Common myeloid progenitor, CD34-positive (primary cell): ENCODE measurements around the gene GIT2.

ENCODE experiments used
- CTCF ChIA-PET: fragments of 350-600 bp; sonication (Branson Sonifier 250); formaldehyde crosslinking; loops from one replicate; lab custom pipeline; 2021; ENCODE audit warnings: antibody characterized with exemption; lab: Charles Lee
- POLR2A ChIA-PET: fragments of 350-600 bp; sonication (Branson Sonifier 250); formaldehyde crosslinking; loops from one replicate; lab custom pipeline; 2021; ENCODE audit warnings: antibody characterized with exemption; lab: Charles Lee
- DNase-seq, 3 donors: peaks; one replicate each; pipeline versions ENCODE4 v3.0.0 to v3.0.0-alpha.2; 2013
- H3K27ac ChIP-seq, 2 experiments: 1 replicate in 1 of 2; 2 replicates in 1 of 2; pipeline ENCODE4 v1.7.0; 2013; ENCODE audit warnings: inconsistent platforms in 2 of 2, low read length in 2 of 2, mild to moderate bottlenecking in 2 of 2, low read depth in 1 of 2, moderate library complexity in 1 of 2; ENCODE audit not compliant: severe bottlenecking in 2 of 2, insufficient read depth in 1 of 2, poor library complexity in 1 of 2
- H3K27me3 ChIP-seq, 5 experiments: replicated peaks in 2 of 5; 1 replicate in 3 of 5; 2 replicates in 2 of 5; pipeline versions ENCODE4 v1.6.1 to v1.7.0; 2013; ENCODE audit warnings: low read length in 4 of 5, mild to moderate bottlenecking in 2 of 5, moderate library complexity in 2 of 5, inconsistent platforms in 1 of 5; ENCODE audit not compliant: insufficient read depth in 5 of 5, control insufficient read depth in 4 of 5
- H3K36me3 ChIP-seq, 4 experiments: 1 replicate in 2 of 4; 2 replicates in 2 of 4; pipeline versions ENCODE4 v1.6.1 to v1.7.0; 2013; ENCODE audit warnings: low read length in 3 of 4, control low read depth in 1 of 4, mild to moderate bottlenecking in 1 of 4; ENCODE audit not compliant: control insufficient read depth in 4 of 4, insufficient read depth in 4 of 4
- H3K4me1 ChIP-seq, 4 experiments: 1 replicate in 3 of 4; 2 replicates in 1 of 4; pipeline versions ENCODE4 v1.6.1 to v1.7.1; 2013; ENCODE audit warnings: low read length in 3 of 4, mild to moderate bottlenecking in 3 of 4, control low read depth in 1 of 4, inconsistent platforms in 1 of 4, moderate library complexity in 1 of 4; ENCODE audit not compliant: control insufficient read depth in 4 of 4, insufficient read depth in 4 of 4; ENCODE audit errors: control extremely low read depth in 1 of 4
- H3K4me3 ChIP-seq, 7 experiments: 1 replicate in 4 of 7; 2 replicates in 3 of 7; pipeline versions ENCODE4 v1.5.1 to v1.7.0; 2013; ENCODE audit warnings: mild to moderate bottlenecking in 7 of 7, low read length in 6 of 7, moderate library complexity in 6 of 7, inconsistent platforms in 2 of 7, low read depth in 2 of 7, control low read depth in 1 of 7; ENCODE audit not compliant: insufficient read depth in 4 of 7, control insufficient read depth in 1 of 7; ENCODE audit errors: extremely low read depth in 1 of 7
- H3K9me3 ChIP-seq, 5 experiments: 1 replicate in 4 of 5; 2 replicates in 1 of 5; pipeline versions ENCODE4 v1.6.1 to v1.7.1; 2013; ENCODE audit warnings: low read length in 4 of 5, mild to moderate bottlenecking in 2 of 5, inconsistent platforms in 1 of 5, low read depth in 1 of 5, moderate library complexity in 1 of 5; ENCODE audit not compliant: control insufficient read depth in 4 of 5, insufficient read depth in 2 of 5; ENCODE audit errors: control extremely low read depth in 1 of 5
- WGBS: methylation state at CpG from one replicate; pipeline ENCODE4 v1.1.5; 2013; ENCODE audit not compliant: insufficient coverage; 5-methylcytosine and 5-hydroxymethylcytosine counted together

The GIT2 gene

GRCh38 chr12:110006115-110006514 is 9.9 kb upstream of the GIT2 start:
- Histone ChIP-seq H3K27me3 (no peaks in the 10 kb centered on the region), H3K27ac (no peak overlapping the region), H3K4me1 (peaks cover 0 to 22% (median 9%) of the 10 kb centered on the region in 4 experiments), H3K9me3 (peaks cover 0 to 3% (median 0%) of the 10 kb centered on the region in 5 experiments), H3K36me3 (peaks cover 0 to 20% (median under 1%) of the 10 kb centered on the region in 4 experiments), H3K4me3 (no peak overlapping the region)
- CTCF ChIA-PET = interaction anchor here (1.0 kb wide), 1 partner anchor 8 kb away, joined by 3 read pairs; no protein-coding TSS in a partner anchor
- DNase-seq = no peak
- POLR2A ChIA-PET = interaction anchor here (0.5 kb wide), 1 partner anchor 276 kb away, joined by 3 read pairs; no protein-coding TSS in a partner anchor
- WGBS = 96% methylated on average over 2 of the region's 4 CpGs

- no peak for DNase-seq
- peaks cover 0 to 20% (median 0%) of the 10 kb centered on the region in 4 experiments for H3K36me3 ChIP-seq
- no peak overlapping the region for H3K4me3 ChIP-seq
- H3K4me1 ChIP-seq = peaks cover under 1 to 25% (median 11%) of the 10 kb centered on the region in 4 experiments
- CTCF ChIA-PET = interaction anchor here (0.7 to 0.8 kb wide), 2 partner anchors 8 to 18 kb away, joined by 3 read pairs; no protein-coding TSS in a partner anchor
- POLR2A ChIA-PET = no interaction called here
- no peaks in the 10 kb centered on the region for H3K27me3 ChIP-seq
- H3K27ac ChIP-seq = no peak overlapping the region
- WGBS = no CpG with 5 or more reads among the region's 7 CpGs
- H3K9me3 ChIP-seq = peaks cover 0 to 3% (median 0%) of the 10 kb centered on the region in 5 experiments
These were observed 9.3 kb upstream of the GIT2 start for GRCh38 chr12:110005319-110005973.

GRCh38 chr12:110004598-110004997 is 8.4 kb upstream of the GIT2 start:
- Histone ChIP-seq H3K4me1 (peaks cover 8 to 31% (median 18%) of the 10 kb centered on the region in 4 experiments), H3K27ac (no peak overlapping the region), H3K9me3 (peaks cover 0 to 3% (median 0%) of the 10 kb centered on the region in 5 experiments), H3K36me3 (peaks cover 0 to 20% (median 0%) of the 10 kb centered on the region in 4 experiments), H3K4me3 (no peak overlapping the region), H3K27me3 (no peaks in the 10 kb centered on the region)
- ChIA-PET POLR2A (no interaction called here), CTCF (interaction anchor here (0.7 to 1.2 kb wide), 4 partner anchors 9 to 18 kb away, joined by 3 read pairs; no protein-coding TSS in a partner anchor)
- WGBS = 90% methylated on average over 2 of the region's 4 CpGs
- DNase-seq = no peak

DNA sequence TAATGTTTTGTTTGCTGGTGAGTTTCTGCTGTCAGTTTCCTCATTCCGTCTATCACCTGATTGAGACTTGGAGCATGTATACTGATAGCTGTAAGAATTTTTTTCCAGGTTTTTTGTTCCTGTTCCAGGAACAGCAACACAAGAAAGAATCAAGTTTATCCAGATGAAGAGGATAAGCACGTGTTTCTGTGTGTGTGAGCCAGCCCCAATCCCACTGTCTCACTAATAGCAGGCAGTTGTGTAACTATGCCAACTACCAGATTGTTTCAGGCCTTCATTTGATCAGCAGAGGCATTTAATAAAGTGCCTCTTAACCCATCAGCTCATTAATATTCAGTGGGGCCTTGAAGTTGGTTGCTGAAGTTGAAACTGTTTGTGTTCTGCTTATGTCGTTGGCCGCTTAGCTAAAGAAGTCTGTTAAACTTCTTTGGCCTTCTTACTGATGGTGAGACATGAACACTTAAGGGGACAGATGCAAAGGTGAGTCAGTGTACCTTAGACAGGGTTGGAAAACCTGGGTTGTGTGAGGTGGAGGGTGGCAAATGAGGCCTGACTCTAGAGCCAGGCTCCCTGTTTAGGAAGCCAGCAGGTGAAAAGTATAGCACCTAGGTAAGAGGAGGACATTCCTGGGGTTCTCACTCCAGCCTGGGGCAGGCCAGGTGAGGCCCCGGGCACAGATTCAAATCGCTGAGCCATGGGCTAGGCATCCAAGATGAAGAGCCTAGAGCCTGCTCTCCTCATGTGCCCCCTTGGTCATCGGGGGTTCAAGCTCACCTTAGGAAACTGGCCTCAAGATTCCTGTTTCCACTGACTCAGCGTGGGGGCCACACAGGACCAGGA is 6.7 kb upstream of the GIT2 start:
- Histone ChIP-seq H3K27ac (no peak overlapping the region), H3K4me1 (peaks cover 13 to 40% (median 27%) of the 10 kb centered on the region in 4 experiments), H3K4me3 (no peak overlapping the region), H3K27me3 (no peaks in the 10 kb centered on the region), H3K36me3 (peaks cover 0 to 20% (median 0%) of the 10 kb centered on the region in 4 experiments), H3K9me3 (peaks cover 0 to 3% (median 0%) of the 10 kb centered on the region in 5 experiments)
- ChIA-PET POLR2A (interaction anchor here (0.6 to 0.7 kb wide), 2 partner anchors 16 to 76 kb away, joined by 5 read pairs; no protein-coding TSS in a partner anchor), CTCF (interaction anchor here (0.7 to 1.7 kb wide), 4 partner anchors 10 to 99 kb away, joined by 3 to 4 read pairs (median 3); no protein-coding TSS in a partner anchor)
- WGBS = 100% methylated on average over 5 of the region's 8 CpGs
- no peak for DNase-seq

DNA sequence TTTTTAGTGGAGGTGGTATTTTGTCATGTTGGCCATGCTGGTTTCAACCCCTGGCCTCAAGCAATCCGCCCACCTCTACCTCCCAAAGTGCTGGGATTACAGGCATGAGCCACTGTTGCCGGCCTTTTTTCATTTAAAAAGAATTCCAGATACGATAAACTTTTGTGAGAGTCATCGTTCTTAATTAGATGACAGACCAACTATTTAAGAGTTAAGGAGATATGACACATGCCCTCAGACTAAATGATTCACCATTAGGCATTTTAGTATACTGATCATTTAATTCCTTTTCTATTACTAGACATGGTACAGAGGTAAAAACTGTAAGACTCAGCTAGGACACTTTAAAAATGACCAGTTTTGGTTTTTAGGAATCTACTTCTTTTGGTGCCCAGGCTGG is 5.4 kb upstream of the GIT2 start:
- Histone ChIP-seq H3K27ac (no peak overlapping the region), H3K4me3 (no peak overlapping the region), H3K9me3 (peaks cover 0 to 3% (median 0%) of the 10 kb centered on the region in 5 experiments), H3K4me1 (peaks cover 17 to 41% (median 33%) of the 10 kb centered on the region in 4 experiments), H3K36me3 (peaks cover 0 to 15% (median 0%) of the 10 kb centered on the region in 4 experiments), H3K27me3 (no peaks in the 10 kb centered on the region)
- ChIA-PET CTCF (no interaction called here), POLR2A (no interaction called here)
- WGBS = 100% methylated on average over 2 of the region's 4 CpGs
- DNase-seq = no peak

DNA sequence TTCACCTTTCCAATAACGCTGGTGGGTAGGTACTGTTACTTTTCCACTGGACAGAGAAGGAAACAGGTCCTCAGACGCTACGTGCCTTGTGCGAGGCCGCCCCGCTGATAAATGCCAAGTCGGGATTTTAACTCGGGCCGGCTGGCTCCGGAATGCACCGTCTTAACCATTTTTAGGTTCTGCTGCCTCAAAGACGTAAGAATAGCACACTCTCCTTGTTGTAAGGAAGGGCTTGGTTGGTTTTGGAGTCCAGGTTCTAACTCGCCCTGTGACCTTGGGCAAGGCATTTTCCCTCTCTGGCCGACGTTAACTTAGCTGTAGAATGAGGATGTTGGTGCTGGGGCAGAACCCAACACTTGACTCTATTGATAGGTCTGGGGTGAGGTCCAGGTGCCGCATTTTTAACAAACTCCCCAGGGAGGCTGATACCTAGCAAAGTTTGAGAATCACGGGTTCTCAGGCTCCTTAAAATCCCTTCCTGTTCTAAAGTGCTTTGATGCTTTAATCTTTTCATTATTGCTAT is 3.9 kb upstream of the GIT2 start:
- ChIA-PET CTCF (interaction anchor here (1.6 kb wide), 1 partner anchor 35 kb away, joined by 3 read pairs; no protein-coding TSS in a partner anchor), POLR2A (interaction anchor here (0.6 kb wide), 1 partner anchor 295 kb away, joined by 5 read pairs; no protein-coding TSS in a partner anchor)

More for the DNA sequence above, 3.9 kb upstream of the GIT2 start:
- 3% methylated on average over 16 of the region's 17 CpGs for WGBS
- Histone ChIP-seq H3K4me3 (peak overlapping the region; percentile 59 to 93 (median 82)), H3K9me3 (no peaks in the 10 kb centered on the region), H3K27me3 (no peaks in the 10 kb centered on the region), H3K4me1 (peaks cover 24 to 48% (median 39%) of the 10 kb centered on the region in 4 experiments), H3K27ac (peak overlapping the region in 1 of 2 experiments; percentile 99), H3K36me3 (peaks cover 0 to 13% (median 0%) of the 10 kb centered on the region in 4 experiments)
- DNase-seq = peak in 1 of 3 donors; percentile 26
